Measurements from ENCODE around the gene TRPV5. TPM values are rescaled to one million over a fixed set of nuclear protein-coding genes. Genes with fewer than 3 reads are reported as not detected.

TRPV5 gene
- total RNA-seq, 1 donor from 2014 or later: not detected

DNA sequence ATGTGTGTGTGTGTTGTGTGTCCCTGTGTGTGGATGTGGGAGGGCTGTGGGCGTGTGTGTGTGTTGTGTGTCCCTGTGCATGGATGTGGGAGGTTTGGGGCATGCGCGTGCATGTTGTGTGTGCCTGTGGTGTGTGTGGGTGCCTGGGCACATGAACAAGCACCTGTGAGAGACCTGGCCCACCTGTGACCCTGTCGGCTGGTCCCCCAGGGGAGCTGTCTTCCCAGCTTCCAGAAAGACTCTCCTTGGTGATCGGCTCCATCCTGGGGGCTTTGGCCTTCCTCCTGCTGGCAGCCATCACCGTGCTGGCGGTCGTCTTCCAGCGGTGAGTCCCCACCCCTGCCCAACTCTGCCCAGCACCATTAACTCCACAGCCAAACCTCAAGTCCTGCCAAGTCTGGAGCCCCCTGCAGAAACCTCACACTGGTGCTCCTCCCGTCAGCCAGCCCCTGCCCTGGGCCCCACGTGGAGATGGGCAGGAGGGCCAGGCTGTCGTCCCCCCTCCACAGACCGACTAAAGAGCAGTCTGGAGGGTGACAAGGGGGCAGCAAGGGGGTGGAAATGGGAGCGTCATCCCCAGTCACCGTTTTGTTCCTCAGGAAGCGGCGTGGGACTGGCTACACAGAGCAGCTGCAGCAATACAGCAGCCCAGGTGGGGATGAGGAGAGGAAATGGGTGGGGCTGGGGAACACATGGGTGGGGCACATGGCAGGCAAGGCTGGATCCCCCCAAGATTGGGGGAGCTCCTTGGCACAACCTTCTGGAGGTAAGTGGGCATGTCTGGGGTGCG lies 66.0 kb downstream of the TRPV5 start:
- Histone ChIP-seq H3K27me3 (ENCODE audit: control insufficient read depth in 3 of 3, insufficient read depth in 3 of 3, low read length in 3 of 3) (no peaks in the 10 kb centered on the region), H3K9ac (ENCODE audit: low read depth in 1 of 3, low read length in 3 of 3) (no peak overlapping the region), H3K4me3 (ENCODE audit: low read length in 3 of 3) (no peak overlapping the region)

DNA sequence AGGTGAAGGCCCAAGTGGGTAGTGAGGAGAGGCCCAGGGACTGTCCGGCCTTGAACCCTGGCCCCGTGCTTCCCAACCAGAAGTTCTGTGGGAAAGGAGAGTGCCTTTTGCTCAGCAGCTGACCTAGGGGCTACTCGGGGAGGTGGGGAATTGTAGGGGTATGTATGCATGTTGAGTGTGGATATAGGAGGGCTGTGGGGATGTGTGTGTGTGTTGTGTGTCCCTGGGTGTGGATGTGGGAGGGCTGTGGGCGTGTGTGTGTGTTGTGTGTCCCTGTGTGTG lies 66.5 kb downstream of the TRPV5 start:
- Histone ChIP-seq H3K27me3 (ENCODE audit: control insufficient read depth in 3 of 3, insufficient read depth in 3 of 3, low read length in 3 of 3) (no peaks in the 10 kb centered on the region), H3K9ac (ENCODE audit: low read depth in 1 of 3, low read length in 3 of 3) (no peak overlapping the region)

More for the DNA sequence above, 66.0 kb downstream of the TRPV5 start:
- no peak overlapping the region for H3K27ac ChIP-seq (ENCODE audit: low read depth, low read length)
- H3K4me1 ChIP-seq (ENCODE audit: control insufficient read depth in 3 of 3, insufficient read depth in 3 of 3, low read length in 3 of 3): no peaks in the 10 kb centered on the region
- H3K36me3 ChIP-seq (ENCODE audit: control insufficient read depth in 3 of 3, insufficient read depth in 3 of 3, low read length in 3 of 3): no peaks in the 10 kb centered on the region
- no peaks in the 10 kb centered on the region for H3K9me3 ChIP-seq (ENCODE audit: control insufficient read depth in 3 of 3, low read length in 3 of 3)

DNA sequence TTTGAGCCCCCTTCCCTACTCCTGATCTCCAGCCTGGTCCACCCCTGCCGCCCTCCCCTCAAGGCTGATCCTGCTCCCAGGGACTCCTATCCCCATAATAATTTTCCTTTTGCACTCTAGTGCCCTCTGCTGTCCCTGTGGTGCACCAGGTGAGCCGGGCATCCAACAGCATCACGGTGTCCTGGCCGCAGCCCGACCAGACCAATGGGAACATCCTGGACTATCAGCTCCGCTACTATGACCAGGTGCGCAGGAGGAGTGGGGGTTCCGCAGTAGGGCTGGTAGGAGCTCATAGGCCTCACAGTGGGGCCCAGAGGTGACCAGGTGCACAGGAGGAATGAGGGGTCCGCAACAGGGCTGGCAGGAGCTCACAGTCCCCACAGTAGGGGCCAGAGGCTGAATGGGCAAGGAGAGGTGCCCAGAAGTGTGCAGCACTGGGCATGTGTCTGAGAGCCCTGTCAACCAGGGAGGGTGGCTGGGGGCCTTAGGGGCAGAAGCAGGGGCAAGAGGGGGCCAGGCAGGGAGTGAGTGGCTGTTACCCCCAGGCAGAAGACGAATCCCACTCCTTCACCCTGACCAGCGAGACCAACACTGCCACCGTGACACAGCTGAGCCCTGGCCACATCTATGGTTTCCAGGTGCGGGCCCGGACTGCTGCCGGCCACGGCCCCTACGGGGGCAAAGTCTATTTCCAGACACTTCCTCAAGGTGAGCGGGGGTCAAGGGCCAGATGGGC lies 67.0 kb downstream of the TRPV5 start:
- Histone ChIP-seq H3K9me3 (ENCODE audit: control insufficient read depth in 3 of 3, low read length in 3 of 3) (no peaks in the 10 kb centered on the region), H3K27ac (ENCODE audit: low read depth, low read length) (no peak overlapping the region), H3K36me3 (ENCODE audit: control insufficient read depth in 3 of 3, insufficient read depth in 3 of 3, low read length in 3 of 3) (no peaks in the 10 kb centered on the region), H3K9ac (ENCODE audit: low read depth in 1 of 3, low read length in 3 of 3) (no peak overlapping the region), H3K4me1 (ENCODE audit: control insufficient read depth in 3 of 3, insufficient read depth in 3 of 3, low read length in 3 of 3) (no peaks in the 10 kb centered on the region), H3K4me3 (ENCODE audit: low read length in 3 of 3) (no peak overlapping the region), H3K27me3 (ENCODE audit: control insufficient read depth in 3 of 3, insufficient read depth in 3 of 3, low read length in 3 of 3) (no peaks in the 10 kb centered on the region)

More for the DNA sequence above, 66.5 kb downstream of the TRPV5 start:
- Histone ChIP-seq H3K9me3 (ENCODE audit: control insufficient read depth in 3 of 3, low read length in 3 of 3) (no peaks in the 10 kb centered on the region), H3K4me3 (ENCODE audit: low read length in 3 of 3) (no peak overlapping the region), H3K4me1 (ENCODE audit: control insufficient read depth in 3 of 3, insufficient read depth in 3 of 3, low read length in 3 of 3) (no peaks in the 10 kb centered on the region), H3K27ac (ENCODE audit: low read depth, low read length) (no peak overlapping the region), H3K36me3 (ENCODE audit: control insufficient read depth in 3 of 3, insufficient read depth in 3 of 3, low read length in 3 of 3) (no peaks in the 10 kb centered on the region)

GRCh38 chr7:142865766-142866165 lies 67.8 kb downstream of the TRPV5 start:
- Histone ChIP-seq H3K4me3 (ENCODE audit: low read length in 3 of 3) (no peak overlapping the region), H3K4me1 (ENCODE audit: control insufficient read depth in 3 of 3, insufficient read depth in 3 of 3, low read length in 3 of 3) (no peaks in the 10 kb centered on the region), H3K9ac (ENCODE audit: low read depth in 1 of 3, low read length in 3 of 3) (no peak overlapping the region), H3K27ac (ENCODE audit: low read depth, low read length) (no peak overlapping the region), H3K27me3 (ENCODE audit: control insufficient read depth in 3 of 3, insufficient read depth in 3 of 3, low read length in 3 of 3) (no peaks in the 10 kb centered on the region), H3K36me3 (ENCODE audit: control insufficient read depth in 3 of 3, insufficient read depth in 3 of 3, low read length in 3 of 3) (no peaks in the 10 kb centered on the region), H3K9me3 (ENCODE audit: control insufficient read depth in 3 of 3, low read length in 3 of 3) (no peaks in the 10 kb centered on the region)

DNA sequence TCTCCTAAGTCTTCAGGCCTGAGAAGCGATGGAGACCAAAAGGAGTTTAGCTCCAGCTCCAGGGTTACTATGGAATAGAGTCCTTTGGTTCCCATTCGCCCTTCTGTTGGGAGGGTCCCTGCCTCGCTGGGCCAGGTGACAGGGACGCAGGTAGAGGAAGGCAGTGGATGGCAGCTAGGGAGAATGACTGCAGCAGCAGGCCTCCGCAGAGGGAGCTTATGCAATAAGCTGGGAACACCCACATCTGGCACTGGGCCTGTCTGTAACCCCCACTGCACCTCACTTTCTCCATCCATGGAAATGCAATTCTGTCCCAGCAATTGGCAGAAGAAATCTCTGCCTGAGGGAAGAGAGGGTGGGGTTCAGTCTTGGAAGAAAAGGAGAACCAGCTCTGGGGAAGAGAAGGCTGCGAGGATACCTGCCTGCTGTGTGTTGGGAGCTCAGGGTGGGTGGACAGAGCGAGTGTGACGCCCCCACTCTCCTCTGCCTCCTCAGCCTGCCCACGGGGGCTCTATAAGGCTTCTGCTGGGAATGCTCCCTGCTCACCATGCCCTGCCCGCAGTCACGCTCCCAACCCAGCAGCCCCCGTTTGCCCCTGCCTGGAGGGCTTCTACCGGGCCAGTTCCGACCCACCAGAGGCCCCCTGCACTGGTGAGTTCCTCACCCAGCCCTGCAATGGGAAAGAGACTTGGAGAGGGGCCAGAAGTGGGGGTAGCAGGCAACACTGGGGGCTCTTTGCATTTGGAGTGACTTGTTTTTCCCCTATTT lies 68.4 kb downstream of the TRPV5 start:
- no peak overlapping the region for H3K9ac ChIP-seq (ENCODE audit: low read depth in 1 of 3, low read length in 3 of 3)
- no peaks in the 10 kb centered on the region for H3K27me3 ChIP-seq (ENCODE audit: control insufficient read depth in 3 of 3, insufficient read depth in 3 of 3, low read length in 3 of 3)
- no peaks in the 10 kb centered on the region for H3K4me1 ChIP-seq (ENCODE audit: control insufficient read depth in 3 of 3, insufficient read depth in 3 of 3, low read length in 3 of 3)
- no peak overlapping the region for H3K27ac ChIP-seq (ENCODE audit: low read depth, low read length)
- H3K36me3 ChIP-seq (ENCODE audit: control insufficient read depth in 3 of 3, insufficient read depth in 3 of 3, low read length in 3 of 3): no peaks in the 10 kb centered on the region
- no peaks in the 10 kb centered on the region for H3K9me3 ChIP-seq (ENCODE audit: control insufficient read depth in 3 of 3, low read length in 3 of 3)
- no peak overlapping the region for H3K4me3 ChIP-seq (ENCODE audit: low read length in 3 of 3)

- Histone ChIP-seq H3K4me3 (ENCODE audit: low read length in 3 of 3) (no peak overlapping the region), H3K36me3 (ENCODE audit: control insufficient read depth in 3 of 3, insufficient read depth in 3 of 3, low read length in 3 of 3) (no peaks in the 10 kb centered on the region), H3K9me3 (ENCODE audit: control insufficient read depth in 3 of 3, low read length in 3 of 3) (no peaks in the 10 kb centered on the region), H3K9ac (ENCODE audit: low read depth in 1 of 3, low read length in 3 of 3) (no peak overlapping the region), H3K27ac (ENCODE audit: low read depth, low read length) (no peak overlapping the region), H3K27me3 (ENCODE audit: control insufficient read depth in 3 of 3, insufficient read depth in 3 of 3, low read length in 3 of 3) (no peaks in the 10 kb centered on the region), H3K4me1 (ENCODE audit: control insufficient read depth in 3 of 3, insufficient read depth in 3 of 3, low read length in 3 of 3) (no peaks in the 10 kb centered on the region)
Measured at GRCh38 chr7:142863891-142864685, 69.5 kb downstream of the TRPV5 start.

DNA sequence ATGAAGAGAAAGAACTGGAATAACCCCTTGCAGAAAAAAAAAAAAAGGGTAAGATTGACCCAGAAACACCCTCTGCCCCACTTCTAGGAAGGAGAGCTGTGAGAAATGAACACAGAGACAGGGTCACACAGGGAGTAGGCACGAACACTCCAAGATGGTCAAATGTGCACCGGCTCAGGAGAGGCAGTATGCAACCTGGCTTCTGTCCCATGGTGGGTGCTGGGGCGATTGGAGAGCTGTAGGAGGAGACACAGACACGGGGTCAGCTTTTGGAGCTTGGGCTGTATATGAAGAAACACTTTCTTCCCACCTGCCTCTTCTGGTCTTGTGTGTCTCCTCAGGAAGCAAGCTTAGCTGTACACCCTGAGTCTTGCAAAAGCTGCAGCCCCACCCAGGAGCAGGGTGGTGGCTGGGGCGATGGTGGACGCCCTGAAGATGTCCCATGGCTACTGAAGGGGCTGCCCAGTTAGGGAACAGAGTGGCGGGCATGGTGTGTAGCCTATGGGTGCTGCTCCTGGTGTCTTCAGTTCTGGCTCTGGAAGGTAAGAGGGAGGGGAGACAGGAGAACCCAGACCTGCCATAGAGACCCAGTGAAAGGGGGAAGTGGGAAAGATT lies 70.7 kb downstream of the TRPV5 start:
- Histone ChIP-seq H3K9ac (ENCODE audit: low read depth in 1 of 3, low read length in 3 of 3) (no peak overlapping the region), H3K4me3 (ENCODE audit: low read length in 3 of 3) (no peak overlapping the region), H3K36me3 (ENCODE audit: control insufficient read depth in 3 of 3, insufficient read depth in 3 of 3, low read length in 3 of 3) (no peaks in the 10 kb centered on the region), H3K9me3 (ENCODE audit: control insufficient read depth in 3 of 3, low read length in 3 of 3) (no peaks in the 10 kb centered on the region), H3K27ac (ENCODE audit: low read depth, low read length) (no peak overlapping the region), H3K27me3 (ENCODE audit: control insufficient read depth in 3 of 3, insufficient read depth in 3 of 3, low read length in 3 of 3) (no peaks in the 10 kb centered on the region), H3K4me1 (ENCODE audit: control insufficient read depth in 3 of 3, insufficient read depth in 3 of 3, low read length in 3 of 3) (no peaks in the 10 kb centered on the region)

DNA sequence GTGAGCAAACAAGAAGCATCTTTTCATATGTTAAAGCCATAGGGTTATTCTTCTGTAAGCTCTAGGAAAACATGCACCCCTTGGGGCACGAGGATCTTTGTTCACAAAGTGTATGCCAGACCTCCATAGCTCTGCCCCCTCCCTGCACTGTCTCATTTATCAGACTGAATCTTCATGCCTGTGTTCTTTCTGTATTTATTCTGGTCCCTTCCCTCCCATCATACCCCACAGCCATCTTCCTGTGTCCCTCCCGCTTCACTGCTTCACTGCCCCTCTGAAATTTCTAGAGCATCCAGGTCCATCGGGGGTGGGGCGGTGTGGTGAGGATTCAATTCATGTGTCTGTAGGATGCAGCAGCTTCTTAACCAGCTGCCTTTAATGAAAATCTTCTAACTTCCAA lies 71.2 kb downstream of the TRPV5 start:
- no peak overlapping the region for H3K4me3 ChIP-seq (ENCODE audit: low read length in 3 of 3)
- H3K9me3 ChIP-seq (ENCODE audit: control insufficient read depth in 3 of 3, low read length in 3 of 3): no peaks in the 10 kb centered on the region
- H3K4me1 ChIP-seq (ENCODE audit: control insufficient read depth in 3 of 3, insufficient read depth in 3 of 3, low read length in 3 of 3): peaks cover 0 to 2% (median 0%) of the 10 kb centered on the region in 3 donors
- H3K9ac ChIP-seq (ENCODE audit: low read depth in 1 of 3, low read length in 3 of 3): no peak overlapping the region
- no peak overlapping the region for H3K27ac ChIP-seq (ENCODE audit: low read depth, low read length)
- no peaks in the 10 kb centered on the region for H3K27me3 ChIP-seq (ENCODE audit: control insufficient read depth in 3 of 3, insufficient read depth in 3 of 3, low read length in 3 of 3)
- H3K36me3 ChIP-seq (ENCODE audit: control insufficient read depth in 3 of 3, insufficient read depth in 3 of 3, low read length in 3 of 3): no peaks in the 10 kb centered on the region

- H3K36me3 ChIP-seq (ENCODE audit: control insufficient read depth in 3 of 3, insufficient read depth in 3 of 3, low read length in 3 of 3): no peaks in the 10 kb centered on the region
- no peaks in the 10 kb centered on the region for H3K9me3 ChIP-seq (ENCODE audit: control insufficient read depth in 3 of 3, low read length in 3 of 3)
- no peak overlapping the region for H3K27ac ChIP-seq (ENCODE audit: low read depth, low read length)
- no peaks in the 10 kb centered on the region for H3K27me3 ChIP-seq (ENCODE audit: control insufficient read depth in 3 of 3, insufficient read depth in 3 of 3, low read length in 3 of 3)
- H3K4me1 ChIP-seq (ENCODE audit: control insufficient read depth in 3 of 3, insufficient read depth in 3 of 3, low read length in 3 of 3): peaks cover 0 to 7% (median 6%) of the 10 kb centered on the region in 3 donors
- no peak overlapping the region for H3K9ac ChIP-seq (ENCODE audit: low read depth in 1 of 3, low read length in 3 of 3)
- no peak overlapping the region for H3K4me3 ChIP-seq (ENCODE audit: low read length in 3 of 3)
Measured at GRCh38 chr7:142860968-142861367, 72.6 kb downstream of the TRPV5 start.
